ENCODE results near the gene ELMO1. TPM values are rescaled to one million over a fixed set of nuclear protein-coding genes. Genes with fewer than 3 reads are reported as not detected.
A peak's percentile ranks its signal among the peaks of the same experiment; 100 is the strongest.
"Not testable (repeated sequence)": the region's sequence is repeated elsewhere in the genome, so short reads cannot be mapped to it uniquely, and the experiment has no call there.

The ELMO1 gene
- polyA plus RNA-seq, 3 donors, result 11.1 to 11.8 (median 11.4) TPM

- no peak for DNase-seq
Measured at GRCh38 chr7:36986511-36986933, 462.1 kb downstream of the ELMO1 start.

- DNase-seq, result no peak
Measured at GRCh38 chr7:36985866-36986400, 462.7 kb downstream of the ELMO1 start.

- no peak for DNase-seq
Measured at GRCh38 chr7:36985316-36985715, 463.3 kb downstream of the ELMO1 start.

- DNase-seq, result no peak
Measured at GRCh38 chr7:36984710-36985312, 463.9 kb downstream of the ELMO1 start.

- no peak for DNase-seq
Measured at GRCh38 chr7:36984041-36984521, 464.6 kb downstream of the ELMO1 start.

GRCh38 chr7:36982766-36983165 is 465.9 kb downstream of the ELMO1 start:
- DNase-seq, result no peak

GRCh38 chr7:36979810-36980248 is 468.8 kb downstream of the ELMO1 start:
- no peak for DNase-seq

GRCh38 chr7:36978461-36978860 is 470.2 kb downstream of the ELMO1 start:
- peak; percentile 33 for DNase-seq

- DNase-seq, result no peak
Measured at GRCh38 chr7:36977878-36978277, 470.8 kb downstream of the ELMO1 start.

- DNase-seq, result not testable (repeated sequence)
Measured at GRCh38 chr7:36973534-36973933, 475.1 kb downstream of the ELMO1 start.

GRCh38 chr7:36972140-36972518 is 476.5 kb downstream of the ELMO1 start:
- DNase-seq, result no peak

- DNase-seq, result peak; percentile 31
Measured at GRCh38 chr7:36971515-36972139, 477.0 kb downstream of the ELMO1 start.

- no peak for DNase-seq
Measured at GRCh38 chr7:36970551-36971514, 477.8 kb downstream of the ELMO1 start.

- no peak for DNase-seq
Measured at GRCh38 chr7:36969376-36969775, 479.3 kb downstream of the ELMO1 start.

GRCh38 chr7:36967387-36967786 is 481.3 kb downstream of the ELMO1 start:
- peak; percentile 64 for DNase-seq

- no peak for DNase-seq
Measured at GRCh38 chr7:36966636-36967035, 482.0 kb downstream of the ELMO1 start.

- DNase-seq, result no peak
Measured at GRCh38 chr7:36966039-36966438, 482.6 kb downstream of the ELMO1 start.

- no peak for DNase-seq
Measured at GRCh38 chr7:36965625-36966024, 483.0 kb downstream of the ELMO1 start.

- no peak for DNase-seq
Measured at GRCh38 chr7:36964297-36964696, 484.4 kb downstream of the ELMO1 start.

- no peak for DNase-seq
Measured at GRCh38 chr7:36962367-36962766, 486.3 kb downstream of the ELMO1 start.

- DNase-seq, result no peak
Measured at GRCh38 chr7:36961693-36962092, 487.0 kb downstream of the ELMO1 start.

GRCh38 chr7:36961097-36961496 is 487.6 kb downstream of the ELMO1 start:
- DNase-seq, result no peak

All from renal pelvis (tissue), 4 donors.